CD4-positive, alpha-beta T cell treated with Interleukin-17A for 1 hour (primary cell): ENCODE results near the gene ROBO2.

ENCODE experiments used
- DNase-seq: peaks from one replicate; pipeline ENCODE4 v3.0.0-alpha.2; 2020

Gene ROBO2

GRCh38 chr3:77526573-77527113, 486.7 kb downstream of the ROBO2 start:
- no peak for DNase-seq

- DNase-seq = no peak
Observed at GRCh38 chr3:77529522-77529921, 489.6 kb downstream of the ROBO2 start.

GRCh38 chr3:77530870-77531269, 491.0 kb downstream of the ROBO2 start:
- no peak for DNase-seq

GRCh38 chr3:77535116-77535515, 495.2 kb downstream of the ROBO2 start:
- no peak for DNase-seq

GRCh38 chr3:77536038-77536775, 496.3 kb downstream of the ROBO2 start:
- no peak for DNase-seq

- DNase-seq = no peak
Observed at GRCh38 chr3:77539014-77539413, 499.1 kb downstream of the ROBO2 start.

- DNase-seq = no peak
Observed at GRCh38 chr3:77539677-77540076, 499.8 kb downstream of the ROBO2 start.

- DNase-seq = no peak
Observed at GRCh38 chr3:77541203-77541922, 501.5 kb downstream of the ROBO2 start.

GRCh38 chr3:77546246-77546645, 506.3 kb downstream of the ROBO2 start:
- no peak for DNase-seq

GRCh38 chr3:77549034-77549433, 509.1 kb downstream of the ROBO2 start:
- DNase-seq = no peak

- no peak for DNase-seq
Observed at GRCh38 chr3:77553240-77553639, 513.3 kb downstream of the ROBO2 start.

- DNase-seq = no peak
Observed at GRCh38 chr3:77562089-77562488, 522.2 kb downstream of the ROBO2 start.

GRCh38 chr3:77563012-77563411, 523.1 kb downstream of the ROBO2 start:
- no peak for DNase-seq

- no peak for DNase-seq
Observed at GRCh38 chr3:77566055-77566454, 526.2 kb downstream of the ROBO2 start.

GRCh38 chr3:77571971-77572715, 532.2 kb downstream of the ROBO2 start:
- DNase-seq = no peak

- DNase-seq = no peak
Observed at GRCh38 chr3:77577264-77577663, 537.4 kb downstream of the ROBO2 start.

- DNase-seq = no peak
Observed at GRCh38 chr3:77586216-77586615, 546.3 kb downstream of the ROBO2 start.

GRCh38 chr3:77588863-77589262, 549.0 kb downstream of the ROBO2 start:
- no peak for DNase-seq

GRCh38 chr3:77590191-77590590, 550.3 kb downstream of the ROBO2 start:
- DNase-seq = no peak

- DNase-seq = no peak
Observed at GRCh38 chr3:77595371-77595870, 555.5 kb downstream of the ROBO2 start.

- no peak for DNase-seq
Observed at GRCh38 chr3:77599948-77600347, 560.0 kb downstream of the ROBO2 start.

- no peak for DNase-seq
Observed at GRCh38 chr3:77601823-77602415, 562.0 kb downstream of the ROBO2 start.

- no peak for DNase-seq
Observed at GRCh38 chr3:77602722-77603121, 562.8 kb downstream of the ROBO2 start.
